ENCODE results near the gene NCBP2.

Gene NCBP2

GRCh38 chr3:196941729-196942225 lies 551 bp downstream of the NCBP2 start:
- peak; percentile 52 for DNase-seq (ENCODE audit: low read depth)

- DNase-seq (ENCODE audit: low read depth) = no peak
These were observed 3.8 kb downstream of the NCBP2 start for GRCh38 chr3:196938576-196938975.

- DNase-seq (ENCODE audit: low read depth) = no peak
These were observed 4.2 kb downstream of the NCBP2 start for GRCh38 chr3:196938124-196938523.

- no peak for DNase-seq (ENCODE audit: low read depth)
These were observed 6.0 kb downstream of the NCBP2 start for GRCh38 chr3:196936288-196936687.

GRCh38 chr3:196932600-196932999 lies 9.7 kb downstream of the NCBP2 start:
- no peak for DNase-seq (ENCODE audit: low read depth)

GRCh38 chr3:196931828-196932587 lies 10.3 kb downstream of the NCBP2 start:
- no peak for DNase-seq (ENCODE audit: low read depth)

GRCh38 chr3:196931157-196931556 lies 11.2 kb downstream of the NCBP2 start:
- DNase-seq (ENCODE audit: low read depth) = no peak

GRCh38 chr3:196927571-196928453 lies 14.5 kb downstream of the NCBP2 start:
- no peak for DNase-seq (ENCODE audit: low read depth)

- no peak for DNase-seq (ENCODE audit: low read depth)
These were observed 21.6 kb downstream of the NCBP2 start for GRCh38 chr3:196920733-196921132.

GRCh38 chr3:196918968-196919367 lies 23.4 kb downstream of the NCBP2 start:
- DNase-seq (ENCODE audit: low read depth) = no peak

GRCh38 chr3:196916995-196917394 lies 25.3 kb downstream of the NCBP2 start:
- no peak for DNase-seq (ENCODE audit: low read depth)

GRCh38 chr3:196916221-196916620 lies 26.1 kb downstream of the NCBP2 start:
- no peak for DNase-seq (ENCODE audit: low read depth)

GRCh38 chr3:196915375-196915774 lies 27.0 kb downstream of the NCBP2 start:
- no peak for DNase-seq (ENCODE audit: low read depth)

GRCh38 chr3:196914866-196915265 lies 27.5 kb downstream of the NCBP2 start:
- DNase-seq (ENCODE audit: low read depth) = no peak

- DNase-seq (ENCODE audit: low read depth) = no peak
These were observed 38.6 kb downstream of the NCBP2 start for GRCh38 chr3:196903740-196904139.

- DNase-seq (ENCODE audit: low read depth) = no peak
These were observed 40.0 kb downstream of the NCBP2 start for GRCh38 chr3:196902296-196902695.

- no peak for DNase-seq (ENCODE audit: low read depth)
These were observed 40.6 kb downstream of the NCBP2 start for GRCh38 chr3:196901768-196902167.

GRCh38 chr3:196896229-196896628 lies 46.1 kb downstream of the NCBP2 start:
- DNase-seq (ENCODE audit: low read depth) = no peak

- DNase-seq (ENCODE audit: low read depth) = no peak
These were observed 47.6 kb downstream of the NCBP2 start for GRCh38 chr3:196894557-196895295.

GRCh38 chr3:196889844-196890708 lies 52.3 kb downstream of the NCBP2 start:
- DNase-seq (ENCODE audit: low read depth) = no peak

GRCh38 chr3:196886144-196886543 lies 56.2 kb downstream of the NCBP2 start:
- no peak for DNase-seq (ENCODE audit: low read depth)
